OCI-LY7 (cell line): ENCODE measurements around the gene PIMREG. TPM values are rescaled to one million over a fixed set of nuclear protein-coding genes. Genes with fewer than 3 reads are reported as not detected.

Experiments used
- BruUV-seq: library from RNA; stranded (reverse); fragments of 400-500 nt; replicated peaks from 2 replicates; lab custom pipeline; 2021; lab: Mats Ljungman, UMichigan
- CTCF ChIA-PET: fragments of 300-600 bp; sonication (Branson Sonifier 250); formaldehyde crosslinking; loops from one replicate; lab custom pipeline; 2022; ENCODE audit warnings: antibody characterized with exemption; ENCODE audit not compliant: unreplicated experiment; lab: Charles Lee
- POLR2A ChIA-PET: fragments of 300-600 bp; sonication (Branson Sonifier 250); formaldehyde crosslinking; loops from one replicate; lab custom pipeline; 2022; ENCODE audit warnings: antibody characterized with exemption; lab: Charles Lee
- DNase-seq: peaks from one replicate; pipeline ENCODE4 v3.0.0-alpha.2; 2015; ENCODE audit warnings: low spot score
- H2AFZ ChIP-seq: fragments of 200-600 bp; sonication (generic), shearing (Covaris generic); 2 replicates; pipeline ENCODE4 v1.6.1; 2014; ENCODE audit warnings: mild to moderate bottlenecking, antibody characterized with exemption, low read length, moderate library complexity
- H3K27ac ChIP-seq: fragments of 200-600 bp; sonication (generic); 2 replicates; pipeline ENCODE4 v1.5.1; 2014; ENCODE audit warnings: mixed run types, low read depth, mild to moderate bottlenecking, moderate library complexity, low read length, inconsistent platforms; ENCODE audit not compliant: poor library complexity, severe bottlenecking
- H3K36me3 ChIP-seq: fragments of 200-600 bp; sonication (generic); 2 replicates; pipeline ENCODE4 v1.6.1; 2014; ENCODE audit warnings: mild to moderate bottlenecking, antibody characterized with exemption, low read length, moderate library complexity, mixed read lengths; ENCODE audit not compliant: insufficient read depth
- H3K4me1 ChIP-seq: fragments of 200-600 bp; sonication (generic); 2 replicates; pipeline ENCODE4 v1.5.1; 2014; ENCODE audit warnings: mild to moderate bottlenecking, low read length; ENCODE audit not compliant: insufficient read depth, poor library complexity, severe bottlenecking
- H3K4me2 ChIP-seq: fragments of 200-600 bp; sonication (generic); 2 replicates; pipeline ENCODE4 v1.6.1; 2014; ENCODE audit warnings: mild to moderate bottlenecking, low read length
- H3K4me3 ChIP-seq: fragments of 200-600 bp; sonication (generic); 2 replicates; pipeline ENCODE4 v1.5.1; 2014; ENCODE audit warnings: mild to moderate bottlenecking, low read depth, low read length; ENCODE audit not compliant: poor library complexity, severe bottlenecking
- H3K79me2 ChIP-seq: fragments of 200-600 bp; sonication (generic); 2 replicates; pipeline ENCODE4 v1.6.1; 2016; ENCODE audit warnings: low read depth, mild to moderate bottlenecking, low read length, moderate library complexity, mixed read lengths; ENCODE audit not compliant: insufficient read depth
- H3K9me2 ChIP-seq: fragments of 200-600 bp; sonication (generic); 2 replicates; pipeline ENCODE4 v1.6.1; 2016; ENCODE audit warnings: mild to moderate bottlenecking, low read length, mixed read lengths; ENCODE audit not compliant: insufficient read depth
- H3K9me3 ChIP-seq: fragments of 200-600 bp; sonication (generic); 2 replicates; pipeline ENCODE4 v1.6.1; 2014; ENCODE audit warnings: mild to moderate bottlenecking, mixed run types, low read length, mixed read lengths
- H4K20me1 ChIP-seq: fragments of 200-600 bp; sonication (generic); 2 replicates; pipeline ENCODE4 v1.6.1; 2014; ENCODE audit warnings: mild to moderate bottlenecking, antibody characterized with exemption, low read length, moderate library complexity, mixed read lengths; ENCODE audit not compliant: insufficient read depth
- EZH2phosphoT487 ChIP-seq: fragments of 200-600 bp; sonication (generic); IDR thresholded peaks from 2 replicates; pipeline ENCODE4 v1.6.1; 2018; ENCODE audit warnings: low read depth, borderline replicate concordance, mild to moderate bottlenecking, mixed run types, antibody characterized with exemption, low read length, moderate library complexity, mixed read lengths
- intact Hi-C: fragments of 100-400 bp; cut with micrococcal nuclease; formaldehyde crosslinking; loops from one replicate; pipeline ENCODE4 v1.10.0; 2022; ENCODE audit not compliant: unreplicated experiment
- total RNA-seq, 2 experiments: library from RNA; depleted of rRNA in 1 of 2; stranded (reverse); fragments of >200 nt in 1 of 2; shearing (Covaris generic) in 1 of 2; gene quantifications; 2 replicates each; pipeline ENCODE4 v1.2.3, GENCODE V29; 2014 to 2022
- TF ChIP-seq, protein P1 (sequence below): fragments of 200-600 bp; sonication (generic); conservative IDR thresholded peaks from 2 replicates; pipeline ENCODE4 v1.5.1; 2014; ENCODE audit warnings: mild to moderate bottlenecking, antibody characterized with exemption, low read length, moderate library complexity, mixed read lengths

The PIMREG gene
- total RNA-seq, 2 experiments from 2014 or later: 22.7 to 39.4 TPM

DNA sequence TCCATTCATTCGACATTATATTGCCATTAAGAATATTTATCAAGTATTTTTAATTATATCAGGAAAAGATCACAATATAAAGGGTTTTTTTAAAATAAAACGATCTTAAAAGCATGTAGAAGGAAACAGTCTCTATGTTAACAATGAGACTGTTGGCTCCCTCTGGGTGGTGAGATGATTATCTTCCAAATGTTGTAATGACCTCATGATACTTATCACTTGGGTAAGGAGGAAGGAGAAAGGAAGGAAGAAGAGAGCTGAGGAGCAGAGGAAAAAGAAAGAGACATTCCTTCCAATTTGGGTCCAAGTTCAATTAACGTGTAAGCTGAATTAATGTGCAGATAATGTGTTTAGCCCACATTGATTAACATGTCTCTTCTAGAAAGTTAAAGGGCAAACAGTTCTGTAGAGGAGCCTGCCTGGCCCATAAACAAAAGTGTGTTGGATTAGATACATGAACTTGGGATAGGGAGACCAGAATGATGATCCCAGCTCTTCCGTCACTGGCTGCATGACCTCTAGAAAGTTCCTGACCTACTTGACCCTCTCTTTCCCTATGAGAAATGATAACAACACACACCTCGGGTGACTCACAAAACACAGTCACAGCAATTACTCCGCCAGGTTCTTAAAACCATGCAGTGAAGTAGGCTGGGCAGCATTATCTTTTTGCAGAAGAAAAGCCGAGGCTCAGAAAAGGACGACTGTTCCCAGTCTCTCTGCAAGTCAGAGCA is 32.0 kb downstream of the PIMREG start:
- TF ChIP-seq, protein P1, sequence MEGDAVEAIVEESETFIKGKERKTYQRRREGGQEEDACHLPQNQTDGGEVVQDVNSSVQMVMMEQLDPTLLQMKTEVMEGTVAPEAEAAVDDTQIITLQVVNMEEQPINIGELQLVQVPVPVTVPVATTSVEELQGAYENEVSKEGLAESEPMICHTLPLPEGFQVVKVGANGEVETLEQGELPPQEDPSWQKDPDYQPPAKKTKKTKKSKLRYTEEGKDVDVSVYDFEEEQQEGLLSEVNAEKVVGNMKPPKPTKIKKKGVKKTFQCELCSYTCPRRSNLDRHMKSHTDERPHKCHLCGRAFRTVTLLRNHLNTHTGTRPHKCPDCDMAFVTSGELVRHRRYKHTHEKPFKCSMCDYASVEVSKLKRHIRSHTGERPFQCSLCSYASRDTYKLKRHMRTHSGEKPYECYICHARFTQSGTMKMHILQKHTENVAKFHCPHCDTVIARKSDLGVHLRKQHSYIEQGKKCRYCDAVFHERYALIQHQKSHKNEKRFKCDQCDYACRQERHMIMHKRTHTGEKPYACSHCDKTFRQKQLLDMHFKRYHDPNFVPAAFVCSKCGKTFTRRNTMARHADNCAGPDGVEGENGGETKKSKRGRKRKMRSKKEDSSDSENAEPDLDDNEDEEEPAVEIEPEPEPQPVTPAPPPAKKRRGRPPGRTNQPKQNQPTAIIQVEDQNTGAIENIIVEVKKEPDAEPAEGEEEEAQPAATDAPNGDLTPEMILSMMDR: no peak
- TF ChIP-seq EZH2phosphoT487: no peak
- H2AFZ ChIP-seq: no peak overlapping the region
- no peaks in the 10 kb centered on the region for H4K20me1 ChIP-seq
- H3K4me2 ChIP-seq: no peak overlapping the region
- intact Hi-C loops: no loop called here
- H3K9me2 ChIP-seq: no peaks in the 10 kb centered on the region
- no peaks in the 10 kb centered on the region for H3K36me3 ChIP-seq
- ChIA-PET POLR2A (no interaction called here), CTCF (no interaction called here)
- BruUV-seq: no TSS peak
- H3K4me3 ChIP-seq: no peak overlapping the region
- H3K79me2 ChIP-seq: no peaks in the 10 kb centered on the region
- no peak overlapping the region for H3K27ac ChIP-seq
- no peak for DNase-seq
- H3K9me3 ChIP-seq: no peaks in the 10 kb centered on the region
- H3K4me1 ChIP-seq: no peaks in the 10 kb centered on the region

DNA sequence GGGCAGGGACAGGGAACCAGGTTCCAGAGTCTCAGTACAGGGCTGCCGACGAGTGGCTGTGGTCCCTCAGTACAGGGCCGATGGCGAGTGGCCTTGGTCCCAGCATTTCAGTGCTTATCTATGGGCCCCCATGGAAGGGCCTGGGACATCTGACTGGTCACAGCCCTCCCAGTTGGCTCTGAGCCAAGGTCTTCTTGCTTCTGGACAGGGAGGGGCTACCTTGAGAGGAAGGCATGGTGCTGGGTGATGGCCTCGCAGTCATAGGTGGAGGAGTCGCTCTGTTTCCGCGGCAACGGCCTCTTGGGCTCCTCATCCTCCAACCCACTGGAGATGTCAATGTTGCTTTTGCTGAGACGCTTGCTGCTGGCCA is 32.5 kb downstream of the PIMREG start:
- H3K4me1 ChIP-seq: no peaks in the 10 kb centered on the region
- no peak for DNase-seq
- H3K36me3 ChIP-seq: no peaks in the 10 kb centered on the region
- POLR2A ChIA-PET: no interaction called here
- H3K79me2 ChIP-seq: no peaks in the 10 kb centered on the region
- no peak overlapping the region for H2AFZ ChIP-seq
- H3K9me3 ChIP-seq: no peaks in the 10 kb centered on the region
- no peaks in the 10 kb centered on the region for H3K9me2 ChIP-seq
- no TSS peak for BruUV-seq
- intact Hi-C loops: no loop called here
- no peak overlapping the region for H3K4me3 ChIP-seq
- CTCF ChIA-PET: no interaction called here
- no peak for TF ChIP-seq EZH2phosphoT487
- TF ChIP-seq, protein P1: no peak
- no peak overlapping the region for H3K27ac ChIP-seq
- no peak overlapping the region for H3K4me2 ChIP-seq
- H4K20me1 ChIP-seq: no peaks in the 10 kb centered on the region

DNA sequence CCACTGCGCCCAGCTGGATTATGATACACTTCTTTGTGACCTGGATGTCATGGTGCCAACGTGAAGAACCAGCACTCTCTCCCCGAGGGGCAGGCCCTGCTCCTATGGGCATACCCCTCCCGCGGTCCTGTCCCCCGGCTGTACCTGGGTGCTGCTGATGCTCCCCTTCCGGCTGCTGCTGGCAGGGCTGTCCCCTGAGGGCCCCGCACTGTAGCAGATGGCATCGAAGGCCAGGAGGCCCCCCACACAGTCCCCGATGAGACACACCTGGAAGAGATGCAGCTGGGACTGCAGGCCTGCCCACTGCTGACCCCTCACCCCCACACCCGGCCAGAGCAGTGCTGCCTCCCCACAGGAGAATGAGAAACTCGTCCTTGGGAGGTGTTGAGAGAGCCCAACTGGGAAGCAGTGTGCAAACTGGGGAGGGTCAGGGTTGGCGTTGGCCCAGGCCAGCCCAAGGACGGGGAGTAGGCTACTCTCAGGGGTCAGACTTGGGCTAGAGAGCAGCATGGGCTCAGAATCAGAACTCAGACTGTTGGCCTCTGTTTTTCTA is 33.7 kb downstream of the PIMREG start:
- H3K4me2 ChIP-seq: no peak overlapping the region
- H3K9me3 ChIP-seq: no peaks in the 10 kb centered on the region
- H3K4me3 ChIP-seq: no peak overlapping the region
- BruUV-seq: no TSS peak
- no peaks in the 10 kb centered on the region for H4K20me1 ChIP-seq
- no peaks in the 10 kb centered on the region for H3K79me2 ChIP-seq
- no peaks in the 10 kb centered on the region for H3K9me2 ChIP-seq
- ChIA-PET POLR2A (no interaction called here), CTCF (no interaction called here)
- no peaks in the 10 kb centered on the region for H3K4me1 ChIP-seq
- DNase-seq: no peak
- no peak for TF ChIP-seq EZH2phosphoT487
- TF ChIP-seq, protein P1: no peak
- H2AFZ ChIP-seq: no peak overlapping the region
- H3K27ac ChIP-seq: no peak overlapping the region
- no peaks in the 10 kb centered on the region for H3K36me3 ChIP-seq
- intact Hi-C loops: no loop called here
